HG03521 (cell line): Measurements from ENCODE around the gene NFKBIZ.
"Not testable (repeated sequence)": the region's sequence is repeated elsewhere in the genome, so short reads cannot be mapped to it uniquely, and the experiment has no call there.

Experiments used
- ATAC-seq: cut with Tn5 transposase; IDR thresholded peaks from one replicate; pipeline ENCODE4 v1.9.1; 2021; ENCODE audit warnings: mild to moderate bottlenecking, moderate library complexity; ENCODE audit not compliant: unreplicated experiment

NFKBIZ gene

DNA sequence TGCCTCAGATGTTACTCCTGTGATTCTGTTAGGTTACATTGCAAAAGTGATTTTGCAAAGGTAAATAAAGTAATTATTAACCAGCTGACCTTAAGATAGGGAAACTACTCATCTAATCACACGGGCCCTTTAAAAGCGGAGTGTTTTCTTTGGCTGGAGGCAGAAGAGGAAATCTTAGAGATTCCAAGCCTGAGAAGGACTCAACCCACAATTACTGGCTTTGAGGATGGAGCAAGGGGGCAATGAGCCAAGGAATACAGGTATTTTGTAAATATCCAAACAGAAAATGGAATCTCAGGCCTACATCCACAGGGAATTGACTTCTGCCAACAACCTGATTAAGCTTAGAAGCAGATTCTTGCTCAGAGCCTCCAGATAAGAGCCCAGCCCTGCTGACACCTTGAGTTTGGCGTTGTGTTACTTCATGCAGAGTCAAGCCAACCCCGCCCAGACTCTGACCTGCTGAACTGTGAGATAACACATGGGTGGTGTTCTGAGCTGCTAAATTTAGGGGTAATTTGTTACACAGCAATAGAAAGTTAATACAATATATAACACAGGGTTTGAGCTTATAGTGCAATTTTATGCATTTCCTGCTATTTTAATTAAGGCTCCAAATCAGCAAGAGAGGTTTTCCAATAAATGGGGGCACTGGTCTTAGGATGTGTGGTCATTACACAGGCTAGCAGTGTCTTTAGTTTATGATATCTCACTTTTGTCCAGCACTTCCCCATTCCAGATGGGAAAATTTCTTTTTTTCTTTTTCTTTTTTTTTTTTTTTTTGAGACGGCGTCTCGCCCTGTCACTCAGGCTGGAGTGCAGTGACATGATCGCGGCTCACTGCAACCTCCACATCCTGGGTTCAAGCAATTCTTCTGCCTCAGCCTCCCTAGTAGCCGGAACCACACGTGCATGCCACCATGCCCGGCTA is 19.5 kb downstream of the NFKBIZ start:
- ATAC-seq = no peak

DNA sequence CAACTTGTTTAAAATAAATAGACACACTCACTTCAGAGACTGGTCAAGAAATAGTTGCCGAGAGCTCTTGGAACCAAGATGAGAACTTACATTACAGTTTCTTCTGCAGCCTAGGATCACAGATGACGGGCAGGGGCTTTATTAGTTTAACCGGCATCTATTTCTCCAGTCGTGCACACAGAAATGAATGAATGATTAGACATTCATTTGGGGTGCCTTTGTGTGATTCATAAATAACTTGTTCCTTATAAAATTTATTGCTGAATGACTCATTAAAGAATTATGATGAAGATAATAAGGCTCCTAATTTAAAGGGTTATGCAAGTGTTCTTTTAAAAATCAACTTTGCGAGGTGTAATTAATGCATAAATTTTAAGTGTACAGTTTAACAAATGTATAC is 20.8 kb downstream of the NFKBIZ start:
- no peak for ATAC-seq

DNA sequence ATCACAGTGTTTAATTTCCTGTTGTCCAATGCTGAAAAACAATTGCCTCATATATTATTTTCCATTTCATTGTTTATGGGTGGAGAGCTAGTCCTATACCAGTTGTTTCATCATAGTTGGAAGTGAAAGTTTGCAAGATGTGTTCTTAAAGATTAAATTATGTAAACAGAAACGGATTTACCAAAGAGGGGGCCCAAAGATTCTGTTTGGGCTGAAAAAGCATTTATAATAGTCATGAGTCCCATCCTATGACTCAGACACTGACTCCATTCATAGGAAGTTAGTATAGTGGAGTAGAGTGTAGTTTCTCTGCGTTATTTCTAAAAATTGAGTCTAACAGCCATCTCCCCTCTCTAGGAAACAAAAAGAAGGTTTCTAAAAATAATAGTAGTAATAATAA is 24.3 kb downstream of the NFKBIZ start:
- no peak for ATAC-seq

DNA sequence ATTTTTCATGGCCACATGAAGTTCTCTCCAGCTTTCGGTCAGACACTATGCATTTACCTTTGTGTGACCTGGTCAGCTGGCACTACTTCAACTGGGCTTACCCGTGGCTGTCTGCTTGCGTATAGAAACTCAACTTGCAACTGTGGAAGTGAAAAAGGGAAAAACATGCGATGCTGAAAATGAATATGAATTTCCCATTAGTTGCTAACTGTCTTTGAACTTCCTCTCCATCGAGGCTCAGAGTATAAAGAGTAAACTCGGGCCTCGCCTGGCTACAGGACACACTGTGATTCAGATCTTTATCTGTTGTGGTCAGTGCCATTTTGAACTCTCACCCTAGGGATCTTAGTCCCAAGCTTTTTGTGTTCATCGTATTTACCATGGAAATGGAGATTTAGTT is 26.8 kb downstream of the NFKBIZ start:
- no peak for ATAC-seq

DNA sequence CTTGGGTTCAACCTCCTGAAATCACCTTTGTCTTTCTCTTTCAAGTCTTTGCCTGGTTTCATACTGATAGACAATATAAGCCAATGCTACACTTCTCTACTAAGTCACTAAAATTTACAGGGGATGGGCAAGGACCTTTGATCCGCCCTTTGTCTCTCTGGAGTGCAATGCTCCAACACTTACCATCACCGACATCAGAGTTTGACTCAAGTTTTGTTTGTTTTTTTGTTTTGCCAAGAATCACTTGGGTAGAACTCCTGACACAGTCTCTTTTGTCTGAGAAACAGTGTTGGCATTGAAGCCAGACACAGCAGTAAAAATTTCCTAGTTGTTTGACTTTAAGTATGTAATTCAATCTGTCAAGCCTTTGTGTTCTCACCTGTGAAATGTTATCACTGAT is 29.3 kb downstream of the NFKBIZ start:
- no peak for ATAC-seq

DNA sequence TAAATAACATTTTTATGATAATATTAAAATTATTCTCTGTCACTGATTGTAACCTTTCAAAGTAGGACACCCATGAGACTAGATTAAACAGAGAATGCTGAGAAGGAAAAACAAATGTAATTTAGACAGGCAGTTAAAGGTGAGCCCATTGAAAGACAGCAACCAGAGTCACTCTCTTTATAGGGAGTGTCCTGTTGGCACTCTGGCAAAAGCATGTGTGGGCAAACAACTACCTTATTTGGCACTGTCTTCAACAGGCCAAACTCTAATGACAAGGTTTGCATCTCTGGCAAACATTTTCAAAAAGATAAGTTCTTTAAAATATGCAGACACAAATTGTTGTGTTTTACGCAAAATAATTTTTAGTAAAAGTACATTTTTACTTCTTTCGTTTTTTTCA is 29.8 kb downstream of the NFKBIZ start:
- no peak for ATAC-seq

DNA sequence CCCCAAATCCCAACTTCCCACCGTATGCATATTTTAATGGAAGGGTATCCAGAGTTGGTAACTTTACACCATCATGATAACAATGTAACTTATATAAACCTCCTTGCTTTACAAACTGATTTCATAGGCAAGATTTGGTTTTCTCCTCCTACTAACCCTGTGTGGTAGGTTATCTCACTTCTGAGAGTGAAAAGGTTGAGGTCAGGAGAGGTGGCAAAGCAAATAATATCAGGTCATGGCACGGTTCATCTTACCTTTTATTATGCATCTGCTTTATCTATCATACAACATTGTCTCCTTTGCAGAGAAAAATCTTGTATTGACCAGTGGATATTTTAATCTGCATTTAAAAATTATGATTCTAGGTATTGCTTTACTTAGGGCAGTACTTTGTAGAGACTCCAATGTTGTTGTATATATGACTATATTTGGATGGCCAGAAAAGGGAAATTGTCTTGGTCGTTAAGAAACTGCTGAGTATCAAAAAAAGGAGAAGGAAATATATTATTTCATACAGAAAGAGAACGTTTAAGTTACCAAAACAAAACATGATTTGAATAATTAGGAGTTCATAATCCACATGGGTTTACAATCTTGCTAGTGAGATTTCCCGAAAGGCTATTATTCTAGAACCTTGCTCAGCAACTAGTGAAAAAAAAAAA is 30.4 kb downstream of the NFKBIZ start:
- ATAC-seq = no peak

DNA sequence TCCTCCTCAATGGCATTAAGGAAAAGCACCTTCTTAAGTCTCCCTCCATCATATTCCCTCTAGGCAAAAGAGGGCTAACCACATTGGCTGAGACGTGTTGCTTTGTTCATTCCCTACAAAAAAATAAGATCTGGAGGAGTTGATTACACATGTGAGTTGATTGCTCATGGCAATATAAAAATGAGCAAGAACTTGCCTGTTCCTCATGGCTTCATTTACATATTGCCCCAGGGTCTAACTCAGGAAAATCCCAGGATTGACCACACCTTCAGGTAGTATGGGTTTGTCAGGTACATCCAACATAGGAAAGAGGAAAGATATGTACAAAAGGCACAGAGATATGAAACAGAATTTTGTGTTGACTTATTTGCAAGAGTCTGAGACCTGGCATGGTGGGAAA is 35.5 kb downstream of the NFKBIZ start:
- no peak for ATAC-seq

DNA sequence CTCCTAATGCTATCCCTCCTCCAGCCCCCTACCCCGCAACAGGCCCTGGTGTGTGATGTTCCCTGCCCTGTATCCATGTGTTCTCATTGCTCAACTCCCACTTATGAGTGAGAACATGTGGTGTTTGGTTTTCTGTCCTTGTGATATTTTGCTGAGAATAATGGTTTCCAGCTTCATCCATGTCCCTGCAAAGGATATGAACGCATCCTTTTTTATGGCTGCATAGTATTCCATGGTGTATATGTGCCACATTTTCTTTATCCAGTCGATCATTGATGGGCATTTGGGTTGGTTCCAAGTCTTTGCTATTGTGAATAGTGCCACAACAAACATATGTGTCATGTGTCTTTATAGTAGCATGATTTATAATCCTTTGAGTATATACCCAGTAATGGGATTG is 36.3 kb downstream of the NFKBIZ start:
- ATAC-seq = not testable (repeated sequence)

DNA sequence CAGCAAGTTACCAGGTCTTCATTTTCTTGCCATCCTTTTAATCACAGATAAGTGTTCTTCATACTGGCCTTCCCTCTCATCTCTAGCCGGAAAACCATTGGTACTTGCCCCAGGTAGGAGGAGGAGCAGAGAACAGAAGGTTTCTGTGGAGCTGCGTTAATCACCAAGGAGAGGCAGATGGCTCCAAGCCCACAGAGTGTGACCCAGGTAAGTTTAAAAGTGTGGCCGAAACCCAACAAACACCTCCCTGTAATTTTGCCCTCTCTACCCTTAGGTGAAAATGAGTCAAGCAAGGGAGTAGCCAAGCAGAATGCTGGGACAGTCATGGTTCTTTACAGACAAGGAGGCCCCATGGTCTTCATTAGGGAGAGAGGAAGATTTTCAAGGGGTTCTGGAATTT is 37.3 kb downstream of the NFKBIZ start:
- ATAC-seq = no peak

DNA sequence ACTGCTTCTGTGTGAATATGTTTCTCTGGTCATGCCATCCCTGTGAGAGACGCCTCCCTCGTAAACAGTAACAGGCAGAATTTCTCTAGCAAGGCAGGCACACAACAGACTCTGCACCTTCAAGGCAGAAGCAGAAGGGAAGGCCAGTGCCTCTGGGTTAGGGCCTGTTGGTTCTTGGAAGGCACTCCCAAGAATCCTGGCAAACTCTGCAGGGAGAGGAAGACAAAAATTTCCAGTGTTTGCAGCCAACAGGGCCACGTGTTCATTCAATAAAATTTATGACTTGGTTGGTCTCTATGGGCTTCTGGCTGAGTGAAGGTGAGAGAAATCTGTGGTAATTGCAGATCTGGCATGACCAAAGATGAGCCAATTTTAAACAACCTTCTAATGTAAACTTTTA is 39.3 kb downstream of the NFKBIZ start:
- no peak for ATAC-seq

DNA sequence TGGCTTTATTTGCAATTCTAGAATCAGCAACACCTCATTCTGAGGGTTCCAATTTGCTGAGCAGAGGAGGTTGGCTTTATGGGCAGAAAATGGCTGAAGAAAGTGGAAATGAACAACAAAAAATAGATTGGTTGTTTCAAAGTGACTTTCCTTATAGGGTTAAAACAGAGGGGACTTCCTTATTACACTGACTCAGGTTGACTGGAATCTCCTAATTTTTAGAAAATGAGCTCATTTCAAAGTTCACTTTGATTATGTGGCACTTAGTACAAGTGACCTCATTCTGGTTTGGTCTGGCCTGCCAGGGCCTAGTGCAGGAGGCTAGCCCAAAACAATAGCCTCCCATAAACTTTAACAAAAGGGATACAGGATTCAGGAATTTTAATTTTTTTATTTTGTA is 41.4 kb downstream of the NFKBIZ start:
- ATAC-seq = no peak

DNA sequence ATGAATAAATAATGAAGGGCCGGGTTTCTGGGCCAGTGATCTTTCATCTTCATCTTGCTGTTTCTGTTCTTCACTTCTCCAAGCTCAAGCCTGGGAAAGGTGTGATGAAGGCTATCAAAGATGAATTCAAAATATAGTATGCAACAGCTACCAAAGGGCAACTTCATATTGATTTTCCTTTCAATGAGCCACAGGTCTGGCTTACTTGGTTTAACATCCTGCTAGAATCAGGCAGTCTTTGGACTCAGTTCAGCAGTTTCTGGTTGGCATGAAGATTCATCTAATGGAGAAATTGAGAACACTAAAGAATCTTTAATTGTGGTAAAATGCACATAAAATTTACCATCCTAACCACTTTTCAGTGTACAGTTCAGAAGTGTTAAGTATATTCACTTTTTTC is 43.3 kb downstream of the NFKBIZ start:
- ATAC-seq = no peak

DNA sequence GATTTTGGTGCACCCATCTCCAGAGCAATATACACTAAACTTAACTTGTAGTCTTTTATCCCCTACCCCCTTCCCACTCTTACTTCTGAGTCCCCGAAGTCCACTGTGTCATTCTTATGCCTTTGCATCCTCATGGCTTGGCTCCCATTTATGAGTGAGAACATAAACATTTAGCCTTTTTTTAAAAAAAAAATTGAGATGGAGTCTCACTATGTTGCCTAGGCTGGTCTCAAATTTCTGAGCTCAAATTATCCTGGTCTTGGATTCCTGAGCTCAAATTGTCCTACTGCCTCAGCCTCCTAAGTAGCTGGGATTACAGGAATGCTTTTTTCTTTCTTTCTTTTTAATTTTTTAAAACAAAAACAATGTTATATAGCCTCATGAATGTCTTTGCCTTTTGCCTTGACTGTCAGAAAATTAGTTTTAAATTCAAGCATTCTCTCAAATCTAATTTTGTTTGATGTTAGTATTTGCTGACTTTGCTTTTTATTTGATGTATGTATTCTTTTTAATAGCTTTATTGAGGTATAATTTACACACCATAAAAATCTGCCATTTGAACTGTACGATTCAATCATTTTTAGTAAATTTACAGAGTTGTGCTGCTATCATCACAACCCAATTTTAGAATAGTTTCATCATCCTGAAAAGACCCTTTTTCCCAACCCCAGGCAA is 46.9 kb downstream of the NFKBIZ start:
- ATAC-seq = no peak

DNA sequence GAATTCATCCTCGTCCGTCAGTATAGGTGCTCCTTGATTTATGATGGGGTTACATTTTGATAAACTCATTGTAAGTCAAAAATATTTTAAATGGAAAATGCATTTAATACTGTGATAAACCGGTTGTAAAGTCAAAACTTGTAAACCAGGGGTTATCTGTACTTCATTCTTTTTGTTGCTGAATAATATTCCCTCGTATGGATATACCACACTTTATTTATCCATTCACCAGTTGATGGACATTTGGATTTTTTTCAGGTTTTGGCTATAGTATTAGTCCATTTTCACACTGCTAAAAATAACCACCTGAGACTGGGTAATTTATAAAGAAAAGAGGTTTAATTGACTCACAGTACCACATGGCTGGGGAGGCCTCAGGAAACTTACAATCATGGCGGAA is 47.7 kb downstream of the NFKBIZ start:
- no peak for ATAC-seq

DNA sequence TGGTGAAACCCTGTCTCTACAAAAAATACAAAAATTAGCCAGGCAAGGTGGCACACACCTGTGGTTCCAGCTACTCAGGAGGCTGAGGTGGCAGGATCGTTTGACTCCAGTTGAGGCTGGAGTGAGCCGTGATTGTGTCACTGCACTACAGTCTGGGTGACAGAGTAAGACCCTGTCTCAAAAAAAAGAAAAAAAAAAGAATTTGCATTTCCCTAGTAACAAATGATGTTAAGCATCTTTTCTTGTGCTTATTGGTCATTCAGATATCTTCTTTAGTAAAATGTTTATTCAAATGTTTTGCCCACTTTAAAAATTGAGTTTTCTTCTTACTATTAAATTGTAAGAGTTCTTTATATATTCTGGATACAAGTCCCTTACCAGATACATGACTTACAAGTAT is 48.7 kb downstream of the NFKBIZ start:
- ATAC-seq = no peak

DNA sequence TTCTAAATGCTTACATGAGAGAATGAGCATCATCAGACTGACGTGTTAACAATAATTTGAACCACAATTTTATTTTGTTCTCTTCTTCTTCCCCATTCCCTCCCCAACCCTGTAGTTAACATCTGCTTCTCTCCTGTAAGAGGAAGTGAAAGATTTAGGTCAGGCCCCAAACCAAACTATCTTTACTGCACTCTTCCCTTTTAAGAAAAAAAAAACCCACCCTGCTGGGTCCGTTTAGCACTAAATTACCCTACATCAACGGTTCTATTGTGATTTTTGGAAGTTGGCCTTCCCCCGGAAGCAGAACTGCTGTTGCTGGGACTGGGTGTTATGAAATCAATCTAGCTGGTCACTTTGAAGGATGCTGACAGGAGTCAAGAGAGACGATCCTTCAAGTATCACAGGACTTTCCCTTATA is 49.4 kb downstream of the NFKBIZ start:
- peak; percentile 77 for ATAC-seq

DNA sequence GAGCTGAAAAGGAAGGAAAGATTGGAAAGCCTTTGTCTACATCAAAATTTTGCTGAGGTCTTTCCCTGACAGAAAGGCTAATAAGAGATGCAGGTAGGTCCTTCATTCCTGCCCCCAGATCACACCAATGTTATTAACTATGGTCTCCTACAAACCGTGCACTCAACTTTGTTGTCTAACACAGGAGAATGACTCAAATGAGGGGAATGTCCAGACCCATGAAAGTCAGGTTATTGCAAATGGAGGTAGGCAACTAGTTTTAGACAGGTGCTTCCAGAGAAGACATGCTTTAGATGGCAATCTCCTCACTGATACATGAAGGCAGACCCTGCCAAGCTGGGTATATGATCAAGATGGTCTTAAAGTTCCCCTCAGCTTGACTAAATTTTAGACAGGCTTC is 51.0 kb downstream of the NFKBIZ start:
- ATAC-seq = no peak

DNA sequence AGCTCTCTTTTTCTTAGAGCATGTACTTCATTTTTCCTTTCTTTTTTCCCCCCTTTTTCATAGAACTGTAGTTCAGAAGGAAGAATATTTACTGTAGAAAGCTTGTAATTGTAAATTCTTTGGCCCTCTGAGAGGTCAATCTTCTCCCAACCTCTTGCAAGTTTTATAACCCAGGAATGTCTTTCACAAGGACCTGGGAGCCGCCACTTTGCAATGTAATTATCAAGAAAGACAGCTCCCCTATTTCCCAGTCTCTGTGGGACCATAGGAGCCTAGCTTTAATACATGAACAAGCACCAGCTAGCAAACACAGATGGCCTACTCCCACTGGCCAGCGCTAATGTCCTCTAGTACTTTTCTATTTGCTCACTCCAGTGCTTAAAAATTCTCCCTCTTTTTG is 51.4 kb downstream of the NFKBIZ start:
- no peak for ATAC-seq

DNA sequence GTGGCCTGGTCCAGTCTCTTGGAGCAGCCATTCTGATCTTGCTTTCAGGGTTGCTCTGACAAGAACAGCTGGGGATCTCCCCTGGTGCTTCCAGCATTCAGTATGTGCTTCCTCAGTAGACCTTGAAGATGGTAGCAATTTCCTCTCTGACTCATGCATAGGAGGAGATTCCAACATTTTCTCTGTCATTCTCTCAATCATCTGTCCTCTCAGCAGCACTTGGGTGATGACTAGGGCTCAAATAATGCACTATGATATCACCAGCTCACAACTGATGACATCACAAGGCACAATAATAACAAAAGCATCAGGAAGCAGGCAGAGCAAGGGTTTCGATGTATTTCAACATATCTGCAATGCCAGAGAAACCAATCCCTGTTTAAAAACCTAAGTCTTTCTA is 52.7 kb downstream of the NFKBIZ start:
- ATAC-seq = no peak

DNA sequence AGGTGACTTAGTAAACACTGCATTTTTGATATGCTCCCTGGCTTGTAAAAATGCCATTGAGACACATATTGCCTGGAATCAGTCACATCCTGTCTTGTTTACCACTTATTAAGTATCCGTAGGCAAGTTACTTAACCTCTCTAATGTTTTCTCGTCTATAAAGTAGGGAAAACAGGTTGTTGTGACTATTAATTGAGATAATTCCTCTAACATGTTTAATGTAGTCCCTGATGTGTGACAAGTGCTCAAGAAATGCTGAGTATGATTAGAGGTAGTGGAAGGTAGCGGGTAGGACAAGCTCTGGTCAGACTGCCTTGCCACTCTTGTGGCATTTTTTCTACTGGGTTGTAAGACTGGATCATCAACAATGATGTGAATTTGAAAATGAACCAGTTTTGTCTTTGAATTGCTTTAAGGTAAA is 54.1 kb downstream of the NFKBIZ start:
- no peak for ATAC-seq

DNA sequence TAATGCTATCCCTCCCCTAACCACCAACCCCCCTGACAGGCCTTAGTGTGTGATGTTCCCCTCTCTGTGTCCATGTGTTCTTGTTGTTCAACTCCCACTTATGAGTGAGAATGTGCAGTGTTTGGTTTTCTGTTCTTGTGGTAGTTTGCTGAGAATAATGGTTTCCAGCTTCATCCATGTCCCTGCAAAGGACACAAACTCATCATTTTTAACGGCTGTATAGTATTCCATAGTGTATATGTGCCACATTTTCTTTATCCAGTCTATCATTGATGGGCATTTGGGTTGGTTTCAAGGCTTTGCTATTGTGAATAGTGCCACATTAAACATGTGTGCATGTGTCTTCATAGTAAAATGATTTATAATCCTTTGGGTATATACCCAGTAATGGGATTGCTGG is 56.3 kb downstream of the NFKBIZ start:
- ATAC-seq = not testable (repeated sequence)
